ENCODE measurements around the gene CACNA2D3.

The CACNA2D3 gene

DNA sequence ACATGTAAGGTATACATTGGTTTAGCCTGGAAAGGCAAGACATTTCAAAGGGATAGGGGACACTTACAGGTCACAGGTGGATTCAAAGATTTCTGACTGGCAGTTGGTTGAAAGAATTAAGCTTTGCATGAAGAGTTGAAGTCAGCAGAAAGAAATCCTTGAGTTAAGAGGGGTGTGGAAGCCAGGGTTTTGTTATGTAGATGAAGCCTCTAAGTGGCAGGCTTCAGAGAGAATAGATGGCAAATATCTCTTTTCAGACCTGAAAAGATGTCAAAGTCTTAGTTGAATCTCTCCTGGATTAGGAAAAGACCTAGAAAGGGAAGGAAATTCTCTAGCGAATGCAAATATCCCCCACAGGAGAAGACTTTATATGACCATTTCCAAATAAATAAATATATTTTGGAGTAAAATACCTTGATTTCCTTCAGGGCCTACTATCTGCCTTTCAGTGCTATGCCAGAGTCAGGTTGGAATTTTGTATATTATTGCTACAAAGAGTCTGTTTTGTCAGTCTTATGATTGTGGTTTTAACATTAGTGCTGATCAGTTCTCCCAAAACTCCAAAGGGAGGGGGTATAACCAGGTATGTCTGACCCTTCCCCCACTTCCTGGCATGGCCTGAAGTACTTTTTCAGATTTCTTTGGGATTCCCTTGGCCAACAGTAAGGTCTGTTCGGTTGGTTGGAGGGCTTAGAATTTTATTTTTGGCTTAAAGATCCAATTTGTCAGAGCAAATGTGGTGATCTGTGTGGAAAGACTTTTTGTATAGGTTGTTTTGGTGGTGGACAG lies 519.1 kb downstream of the CACNA2D3 start:
- no peak for DNase-seq (ENCODE audit: low read depth)
- no peak overlapping the region for H3K4me3 ChIP-seq (ENCODE audit: control insufficient read depth, low read depth, low read length)
- TF ChIP-seq, protein P1, sequence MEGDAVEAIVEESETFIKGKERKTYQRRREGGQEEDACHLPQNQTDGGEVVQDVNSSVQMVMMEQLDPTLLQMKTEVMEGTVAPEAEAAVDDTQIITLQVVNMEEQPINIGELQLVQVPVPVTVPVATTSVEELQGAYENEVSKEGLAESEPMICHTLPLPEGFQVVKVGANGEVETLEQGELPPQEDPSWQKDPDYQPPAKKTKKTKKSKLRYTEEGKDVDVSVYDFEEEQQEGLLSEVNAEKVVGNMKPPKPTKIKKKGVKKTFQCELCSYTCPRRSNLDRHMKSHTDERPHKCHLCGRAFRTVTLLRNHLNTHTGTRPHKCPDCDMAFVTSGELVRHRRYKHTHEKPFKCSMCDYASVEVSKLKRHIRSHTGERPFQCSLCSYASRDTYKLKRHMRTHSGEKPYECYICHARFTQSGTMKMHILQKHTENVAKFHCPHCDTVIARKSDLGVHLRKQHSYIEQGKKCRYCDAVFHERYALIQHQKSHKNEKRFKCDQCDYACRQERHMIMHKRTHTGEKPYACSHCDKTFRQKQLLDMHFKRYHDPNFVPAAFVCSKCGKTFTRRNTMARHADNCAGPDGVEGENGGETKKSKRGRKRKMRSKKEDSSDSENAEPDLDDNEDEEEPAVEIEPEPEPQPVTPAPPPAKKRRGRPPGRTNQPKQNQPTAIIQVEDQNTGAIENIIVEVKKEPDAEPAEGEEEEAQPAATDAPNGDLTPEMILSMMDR (IDR thresholded peaks at IDR 0.05; ENCODE audit: control insufficient read depth, insufficient read depth, low read depth, low read length, missing control alignments): no peak

DNA sequence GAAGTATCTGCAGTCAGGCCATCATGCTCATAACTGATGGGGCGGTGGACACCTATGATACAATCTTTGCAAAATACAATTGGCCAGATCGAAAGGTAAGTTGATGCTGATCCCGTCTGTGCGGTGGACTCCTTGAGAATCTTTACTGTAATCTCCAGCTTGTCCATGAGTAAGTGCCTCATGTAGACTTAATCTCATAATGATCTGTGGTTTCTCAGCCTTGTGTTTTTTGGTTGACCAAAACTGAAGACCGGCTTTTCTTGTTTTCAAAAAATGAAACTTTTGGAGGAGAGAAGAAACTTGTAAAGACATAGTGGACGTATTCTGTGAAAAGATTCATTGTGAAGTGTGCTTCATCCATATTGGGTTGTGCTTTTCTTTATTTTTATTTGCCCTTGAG lies 519.8 kb downstream of the CACNA2D3 start:
- TF ChIP-seq, protein P1 (IDR thresholded peaks at IDR 0.05; ENCODE audit: control insufficient read depth, insufficient read depth, low read depth, low read length, missing control alignments): no peak
- H3K4me3 ChIP-seq (ENCODE audit: control insufficient read depth, low read depth, low read length): no peak overlapping the region
- DNase-seq (ENCODE audit: low read depth): no peak

- DNase-seq (ENCODE audit: low read depth): no peak
- TF ChIP-seq, protein P1 (IDR thresholded peaks at IDR 0.05; ENCODE audit: control insufficient read depth, insufficient read depth, low read depth, low read length, missing control alignments): no peak
- H3K4me3 ChIP-seq (ENCODE audit: control insufficient read depth, low read depth, low read length): no peak overlapping the region
These were observed 525.4 kb downstream of the CACNA2D3 start for GRCh38 chr3:54647721-54648120.

- TF ChIP-seq, protein P1 (IDR thresholded peaks at IDR 0.05; ENCODE audit: control insufficient read depth, insufficient read depth, low read depth, low read length, missing control alignments): no peak
- H3K4me3 ChIP-seq (ENCODE audit: control insufficient read depth, low read depth, low read length): no peak overlapping the region
- no peak for DNase-seq (ENCODE audit: low read depth)
These were observed 527.2 kb downstream of the CACNA2D3 start for GRCh38 chr3:54649551-54649950.

GRCh38 chr3:54653456-54654195 lies 531.3 kb downstream of the CACNA2D3 start:
- no peak for DNase-seq (ENCODE audit: low read depth)
- TF ChIP-seq, protein P1 (IDR thresholded peaks at IDR 0.05; ENCODE audit: control insufficient read depth, insufficient read depth, low read depth, low read length, missing control alignments): no peak
- H3K4me3 ChIP-seq (ENCODE audit: control insufficient read depth, low read depth, low read length): no peak overlapping the region

GRCh38 chr3:54654776-54655175 lies 532.4 kb downstream of the CACNA2D3 start:
- no peak for DNase-seq (ENCODE audit: low read depth)
- no peak overlapping the region for H3K4me3 ChIP-seq (ENCODE audit: control insufficient read depth, low read depth, low read length)
- TF ChIP-seq, protein P1 (IDR thresholded peaks at IDR 0.05; ENCODE audit: control insufficient read depth, insufficient read depth, low read depth, low read length, missing control alignments): no peak

Measured in AG09309 (cell line).